HCT116 (cell line): ENCODE measurements around the gene TAS2R41.

Experiments used
- EZH2 ChIP-seq: fragments of 200-600 bp; sonication (generic); IDR thresholded peaks from 2 replicates; pipeline ENCODE4 v1.6.1; 2017; ENCODE audit warnings: antibody characterized with exemption, mixed run types
- POLR2A ChIP-seq: IDR thresholded peaks from 2 replicates; pipeline ENCODE4 v1.7.0; 2011; ENCODE audit warnings: borderline replicate concordance; ENCODE audit not compliant: insufficient read depth, insufficient read length; ENCODE audit errors: extremely low read depth
- SP1 ChIP-seq: IDR thresholded peaks from 2 replicates; pipeline ENCODE4 v1.6.1; 2012; ENCODE audit warnings: low read depth
- YY1 ChIP-seq: IDR thresholded peaks from 2 replicates; pipeline ENCODE4 v1.6.1; 2011; ENCODE audit warnings: low read length, low read depth, moderate library complexity, mild to moderate bottlenecking; ENCODE audit not compliant: insufficient replicate concordance; ENCODE audit errors: extremely low read depth
- ZNF274 ChIP-seq: fragments of 200-500 bp; sonication (Bioruptor generic); IDR thresholded peaks from 2 replicates; pipeline ENCODE4 v1.6.1; 2014; ENCODE audit warnings: mild to moderate bottlenecking, low read depth, low read length, inconsistent platforms
- TF ChIP-seq, protein P1 (sequence below): IDR thresholded peaks from 2 replicates; pipeline ENCODE4 v1.6.1; 2011; ENCODE audit warnings: mild to moderate bottlenecking, low read length, moderate library complexity; ENCODE audit not compliant: insufficient replicate concordance; ENCODE audit errors: extremely low read depth
- TF ChIP-seq, protein P2 (sequence below): IDR thresholded peaks from 2 replicates; pipeline ENCODE4 v1.6.1; 2012
- TF ChIP-seq, protein P3 (sequence below), 3 experiments: fragments of 200-600 bp in 1 of 3; sonication (generic) in 1 of 3; IDR thresholded peaks in 2 of 3; conservative IDR thresholded peaks in 1 of 3; 2 replicates each; pipeline ENCODE4 v1.5.1; 2012 to 2017; ENCODE audit warnings: low read depth in 2 of 3, low read length in 2 of 3, antibody characterized with exemption in 1 of 3, borderline replicate concordance in 1 of 3, control low read depth in 1 of 3, mild to moderate bottlenecking in 1 of 3, mixed read lengths in 1 of 3, mixed run types in 1 of 3, moderate library complexity in 1 of 3; ENCODE audit not compliant: insufficient read depth in 1 of 3

DNA sequence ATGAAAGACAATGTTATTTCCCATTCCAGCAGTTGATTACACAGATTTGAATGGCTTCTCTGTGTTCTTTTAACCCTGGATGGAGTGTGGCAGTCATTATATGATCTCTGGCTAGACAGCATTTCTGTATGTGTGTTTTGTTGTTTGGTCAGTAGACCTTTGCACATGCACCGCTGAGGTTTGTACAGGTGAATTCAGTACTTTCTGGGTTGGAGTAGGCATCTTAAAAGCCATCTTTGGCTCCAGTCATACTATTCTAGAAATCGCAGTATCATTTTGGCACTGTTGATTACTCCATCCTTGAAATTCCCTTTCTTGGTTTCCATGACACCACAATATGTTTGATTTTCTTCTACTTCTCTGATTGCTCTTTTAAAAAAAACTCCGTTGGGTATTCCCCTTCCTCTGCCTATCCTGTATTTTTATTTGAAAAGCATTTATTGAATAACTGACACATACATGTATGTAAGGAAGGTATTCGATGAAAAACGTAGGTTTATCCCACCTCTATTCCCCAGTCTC is 29.9 kb downstream of the TAS2R41 start:
- TF ChIP-seq, protein P1, sequence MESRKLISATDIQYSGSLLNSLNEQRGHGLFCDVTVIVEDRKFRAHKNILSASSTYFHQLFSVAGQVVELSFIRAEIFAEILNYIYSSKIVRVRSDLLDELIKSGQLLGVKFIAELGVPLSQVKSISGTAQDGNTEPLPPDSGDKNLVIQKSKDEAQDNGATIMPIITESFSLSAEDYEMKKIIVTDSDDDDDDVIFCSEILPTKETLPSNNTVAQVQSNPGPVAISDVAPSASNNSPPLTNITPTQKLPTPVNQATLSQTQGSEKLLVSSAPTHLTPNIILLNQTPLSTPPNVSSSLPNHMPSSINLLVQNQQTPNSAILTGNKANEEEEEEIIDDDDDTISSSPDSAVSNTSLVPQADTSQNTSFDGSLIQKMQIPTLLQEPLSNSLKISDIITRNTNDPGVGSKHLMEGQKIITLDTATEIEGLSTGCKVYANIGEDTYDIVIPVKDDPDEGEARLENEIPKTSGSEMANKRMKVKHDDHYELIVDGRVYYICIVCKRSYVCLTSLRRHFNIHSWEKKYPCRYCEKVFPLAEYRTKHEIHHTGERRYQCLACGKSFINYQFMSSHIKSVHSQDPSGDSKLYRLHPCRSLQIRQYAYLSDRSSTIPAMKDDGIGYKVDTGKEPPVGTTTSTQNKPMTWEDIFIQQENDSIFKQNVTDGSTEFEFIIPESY: no peak
- TF ChIP-seq, protein P2, sequence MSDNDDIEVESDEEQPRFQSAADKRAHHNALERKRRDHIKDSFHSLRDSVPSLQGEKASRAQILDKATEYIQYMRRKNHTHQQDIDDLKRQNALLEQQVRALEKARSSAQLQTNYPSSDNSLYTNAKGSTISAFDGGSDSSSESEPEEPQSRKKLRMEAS: no peak
- TF ChIP-seq, protein P3, sequence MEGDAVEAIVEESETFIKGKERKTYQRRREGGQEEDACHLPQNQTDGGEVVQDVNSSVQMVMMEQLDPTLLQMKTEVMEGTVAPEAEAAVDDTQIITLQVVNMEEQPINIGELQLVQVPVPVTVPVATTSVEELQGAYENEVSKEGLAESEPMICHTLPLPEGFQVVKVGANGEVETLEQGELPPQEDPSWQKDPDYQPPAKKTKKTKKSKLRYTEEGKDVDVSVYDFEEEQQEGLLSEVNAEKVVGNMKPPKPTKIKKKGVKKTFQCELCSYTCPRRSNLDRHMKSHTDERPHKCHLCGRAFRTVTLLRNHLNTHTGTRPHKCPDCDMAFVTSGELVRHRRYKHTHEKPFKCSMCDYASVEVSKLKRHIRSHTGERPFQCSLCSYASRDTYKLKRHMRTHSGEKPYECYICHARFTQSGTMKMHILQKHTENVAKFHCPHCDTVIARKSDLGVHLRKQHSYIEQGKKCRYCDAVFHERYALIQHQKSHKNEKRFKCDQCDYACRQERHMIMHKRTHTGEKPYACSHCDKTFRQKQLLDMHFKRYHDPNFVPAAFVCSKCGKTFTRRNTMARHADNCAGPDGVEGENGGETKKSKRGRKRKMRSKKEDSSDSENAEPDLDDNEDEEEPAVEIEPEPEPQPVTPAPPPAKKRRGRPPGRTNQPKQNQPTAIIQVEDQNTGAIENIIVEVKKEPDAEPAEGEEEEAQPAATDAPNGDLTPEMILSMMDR (IDR thresholded peaks at IDR 0.05 in 2 of 3, conservative IDR thresholded peaks at IDR 0.05 in 1 of 3; ENCODE audit: borderline replicate concordance in 1 of 3, insufficient read depth in 1 of 3, low read depth in 2 of 3, low read length in 2 of 3): no peak
- TF ChIP-seq POLR2A (no peak), EZH2 (no peak), SP1 (no peak), ZNF274 (no peak), YY1 (no peak)
